Uterus (tissue), 2 donors: ENCODE measurements around the gene ADARB2.

Experiments used
- POLR2A ChIP-seq, 2 donors: fragments of 450-650 bp; IDR thresholded peaks; one replicate each; pipeline ENCODE4 v1.6.1; 2016; ENCODE audit warnings: antibody characterized with exemption in 2 of 2, mild to moderate bottlenecking in 1 of 2, moderate library complexity in 1 of 2
- TF ChIP-seq, protein P1 (sequence below), 4 experiments: fragments of 200-600 bp in 2 of 4; fragments of 450-650 bp in 2 of 4; sonication (generic) in 2 of 4; IDR thresholded peaks; one replicate each; pipeline ENCODE4 v1.5.1; 2016 to 2019; ENCODE audit warnings: antibody characterized with exemption in 4 of 4, mild to moderate bottlenecking in 2 of 4, moderate library complexity in 1 of 4

- TF ChIP-seq, protein P1, sequence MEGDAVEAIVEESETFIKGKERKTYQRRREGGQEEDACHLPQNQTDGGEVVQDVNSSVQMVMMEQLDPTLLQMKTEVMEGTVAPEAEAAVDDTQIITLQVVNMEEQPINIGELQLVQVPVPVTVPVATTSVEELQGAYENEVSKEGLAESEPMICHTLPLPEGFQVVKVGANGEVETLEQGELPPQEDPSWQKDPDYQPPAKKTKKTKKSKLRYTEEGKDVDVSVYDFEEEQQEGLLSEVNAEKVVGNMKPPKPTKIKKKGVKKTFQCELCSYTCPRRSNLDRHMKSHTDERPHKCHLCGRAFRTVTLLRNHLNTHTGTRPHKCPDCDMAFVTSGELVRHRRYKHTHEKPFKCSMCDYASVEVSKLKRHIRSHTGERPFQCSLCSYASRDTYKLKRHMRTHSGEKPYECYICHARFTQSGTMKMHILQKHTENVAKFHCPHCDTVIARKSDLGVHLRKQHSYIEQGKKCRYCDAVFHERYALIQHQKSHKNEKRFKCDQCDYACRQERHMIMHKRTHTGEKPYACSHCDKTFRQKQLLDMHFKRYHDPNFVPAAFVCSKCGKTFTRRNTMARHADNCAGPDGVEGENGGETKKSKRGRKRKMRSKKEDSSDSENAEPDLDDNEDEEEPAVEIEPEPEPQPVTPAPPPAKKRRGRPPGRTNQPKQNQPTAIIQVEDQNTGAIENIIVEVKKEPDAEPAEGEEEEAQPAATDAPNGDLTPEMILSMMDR (IDR thresholded peaks at IDR 0.05), result no peak
- TF ChIP-seq POLR2A (IDR thresholded peaks at IDR 0.05), result no peak
These were observed 401.7 kb downstream of the ADARB2 start for GRCh38 chr10:1335642-1336041.
